Measurements from ENCODE around the gene KCNK16.

DNA sequence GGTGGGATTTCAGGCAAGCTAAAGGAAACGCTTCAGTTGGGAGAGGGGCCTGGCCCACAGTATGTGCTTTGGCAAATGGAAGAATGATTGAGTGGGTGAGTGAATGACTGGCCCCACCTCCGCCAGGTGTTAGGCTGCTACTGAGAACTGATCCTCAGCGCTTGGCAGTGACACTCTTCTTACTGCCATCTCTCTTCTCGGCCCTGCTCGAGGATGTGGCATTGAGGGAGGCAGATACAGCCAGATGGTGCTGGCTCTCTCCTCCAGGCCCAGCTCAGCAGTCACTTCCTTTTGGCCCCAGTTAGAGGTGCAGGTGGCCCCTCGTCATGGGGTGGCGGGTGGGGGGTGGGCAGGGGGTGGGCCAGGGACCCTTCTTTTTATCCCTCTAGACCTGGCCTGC, 54.3 kb downstream of the KCNK16 start:
- TF ChIP-seq EZH2 (IDR thresholded peaks at IDR 0.05; ENCODE audit: low read depth) = no peak
- TF ChIP-seq, protein P1, sequence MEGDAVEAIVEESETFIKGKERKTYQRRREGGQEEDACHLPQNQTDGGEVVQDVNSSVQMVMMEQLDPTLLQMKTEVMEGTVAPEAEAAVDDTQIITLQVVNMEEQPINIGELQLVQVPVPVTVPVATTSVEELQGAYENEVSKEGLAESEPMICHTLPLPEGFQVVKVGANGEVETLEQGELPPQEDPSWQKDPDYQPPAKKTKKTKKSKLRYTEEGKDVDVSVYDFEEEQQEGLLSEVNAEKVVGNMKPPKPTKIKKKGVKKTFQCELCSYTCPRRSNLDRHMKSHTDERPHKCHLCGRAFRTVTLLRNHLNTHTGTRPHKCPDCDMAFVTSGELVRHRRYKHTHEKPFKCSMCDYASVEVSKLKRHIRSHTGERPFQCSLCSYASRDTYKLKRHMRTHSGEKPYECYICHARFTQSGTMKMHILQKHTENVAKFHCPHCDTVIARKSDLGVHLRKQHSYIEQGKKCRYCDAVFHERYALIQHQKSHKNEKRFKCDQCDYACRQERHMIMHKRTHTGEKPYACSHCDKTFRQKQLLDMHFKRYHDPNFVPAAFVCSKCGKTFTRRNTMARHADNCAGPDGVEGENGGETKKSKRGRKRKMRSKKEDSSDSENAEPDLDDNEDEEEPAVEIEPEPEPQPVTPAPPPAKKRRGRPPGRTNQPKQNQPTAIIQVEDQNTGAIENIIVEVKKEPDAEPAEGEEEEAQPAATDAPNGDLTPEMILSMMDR (conservative IDR thresholded peaks at IDR 0.05) = no peak

Data from PC-9 (cell line).